GM21390 (cell line): Measurements from ENCODE around the gene IKBIP.
"Not testable (repeated sequence)": the region's sequence is repeated elsewhere in the genome, so short reads cannot be mapped to it uniquely, and the experiment has no call there.

ENCODE experiments used
- ATAC-seq: cut with Tn5 transposase; IDR thresholded peaks from one replicate; pipeline ENCODE4 v1.9.1; 2021; ENCODE audit not compliant: unreplicated experiment

The IKBIP gene

DNA sequence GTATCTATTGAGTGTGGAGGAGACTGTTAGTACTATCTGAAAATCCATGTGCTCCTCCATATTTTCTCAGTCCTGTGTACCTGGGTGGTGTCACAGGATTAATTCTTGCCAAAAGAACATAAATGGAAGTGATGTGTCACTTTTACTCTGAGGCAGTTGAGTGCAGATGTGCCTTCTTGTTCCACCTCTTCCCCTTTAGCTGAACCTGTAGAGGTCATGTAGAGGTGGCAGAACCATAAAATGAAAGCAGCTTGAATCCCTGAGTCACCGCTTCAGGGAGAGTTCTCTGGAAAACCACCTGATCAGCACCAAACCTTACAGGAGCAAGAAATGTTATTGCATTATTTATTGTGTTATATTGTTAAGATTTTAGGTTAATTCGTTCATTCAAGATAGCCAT is 65.8 kb downstream of the IKBIP start:
- no peak for ATAC-seq

DNA sequence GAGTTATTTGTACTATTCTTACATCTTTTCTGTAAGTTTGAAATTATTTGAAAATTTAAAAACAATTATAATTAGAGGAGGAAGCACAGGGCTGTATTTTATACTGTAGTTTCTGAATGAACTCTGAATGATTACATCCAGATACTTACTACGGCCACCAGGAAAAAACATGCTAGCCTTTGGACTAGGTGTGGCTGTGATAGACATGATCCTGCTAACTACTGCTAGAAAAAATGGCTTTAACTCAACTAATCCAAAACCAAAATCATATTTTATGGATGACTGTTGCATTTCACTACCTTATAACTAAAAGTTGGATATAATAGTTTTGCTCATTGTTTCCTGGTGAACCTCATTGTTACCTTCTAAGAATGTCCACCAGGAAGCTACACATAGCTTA is 66.2 kb downstream of the IKBIP start:
- no peak for ATAC-seq

DNA sequence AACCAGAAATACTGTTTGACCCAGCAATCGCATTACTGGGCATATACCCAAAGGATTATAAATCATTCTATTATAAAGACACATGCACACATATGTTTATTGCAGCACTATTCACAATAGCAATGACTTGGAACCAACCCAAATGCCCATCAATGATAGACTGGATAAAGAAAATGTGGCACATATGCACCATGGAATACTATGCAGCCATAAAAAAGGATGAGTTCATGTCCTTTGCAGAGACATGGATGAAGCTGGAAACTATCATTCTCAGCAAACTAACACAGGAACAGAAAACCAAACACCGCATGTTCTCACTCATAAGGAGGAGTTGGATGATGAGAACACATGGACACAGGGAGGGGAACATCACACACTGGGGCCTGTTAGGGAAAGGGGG is 67.8 kb downstream of the IKBIP start:
- ATAC-seq: not testable (repeated sequence)

GRCh38 chr12:98575013-98575412 is 69.6 kb downstream of the IKBIP start:
- no peak for ATAC-seq
